ENCODE measurements around the gene ZSWIM4.

GRCh38 chr19:13762635-13763235 lies 32.5 kb upstream of the ZSWIM4 start:
- TF ChIP-seq, protein P1, sequence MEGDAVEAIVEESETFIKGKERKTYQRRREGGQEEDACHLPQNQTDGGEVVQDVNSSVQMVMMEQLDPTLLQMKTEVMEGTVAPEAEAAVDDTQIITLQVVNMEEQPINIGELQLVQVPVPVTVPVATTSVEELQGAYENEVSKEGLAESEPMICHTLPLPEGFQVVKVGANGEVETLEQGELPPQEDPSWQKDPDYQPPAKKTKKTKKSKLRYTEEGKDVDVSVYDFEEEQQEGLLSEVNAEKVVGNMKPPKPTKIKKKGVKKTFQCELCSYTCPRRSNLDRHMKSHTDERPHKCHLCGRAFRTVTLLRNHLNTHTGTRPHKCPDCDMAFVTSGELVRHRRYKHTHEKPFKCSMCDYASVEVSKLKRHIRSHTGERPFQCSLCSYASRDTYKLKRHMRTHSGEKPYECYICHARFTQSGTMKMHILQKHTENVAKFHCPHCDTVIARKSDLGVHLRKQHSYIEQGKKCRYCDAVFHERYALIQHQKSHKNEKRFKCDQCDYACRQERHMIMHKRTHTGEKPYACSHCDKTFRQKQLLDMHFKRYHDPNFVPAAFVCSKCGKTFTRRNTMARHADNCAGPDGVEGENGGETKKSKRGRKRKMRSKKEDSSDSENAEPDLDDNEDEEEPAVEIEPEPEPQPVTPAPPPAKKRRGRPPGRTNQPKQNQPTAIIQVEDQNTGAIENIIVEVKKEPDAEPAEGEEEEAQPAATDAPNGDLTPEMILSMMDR (IDR thresholded peaks at IDR 0.05): no peak
- TF ChIP-seq POLR2A (IDR thresholded peaks at IDR 0.05): no peak
